Spleen (tissue), 11 donors: ENCODE measurements around the gene ARL15. TPM values are rescaled to one million over a fixed set of nuclear protein-coding genes. Genes with fewer than 3 reads are reported as not detected.
"Not testable (repeated sequence)": the region's sequence is repeated elsewhere in the genome, so short reads cannot be mapped to it uniquely, and the experiment has no call there.

Experiments used
- DNase-seq: peaks from one replicate; pipeline ENCODE4 v3.0.0-alpha.2; 2020
- H3K27ac ChIP-seq, 8 donors: fragments of 200-600 bp; sonication (generic) in 7 of 8; 1 replicate in 4 of 8; 2 replicates in 4 of 8; pipeline versions ENCODE4 v1.5.0 to v1.8.0; 2016 to 2021; ENCODE audit warnings: inconsistent platforms in 4 of 8, mild to moderate bottlenecking in 4 of 8, moderate library complexity in 1 of 8
- H3K27me3 ChIP-seq, 7 donors: fragments of 200-600 bp; sonication (generic) in 6 of 7; replicated peaks in 1 of 7; 1 replicate in 4 of 7; 2 replicates in 3 of 7; pipeline versions ENCODE4 v1.5.0 to v1.8.0; 2016 to 2021; ENCODE audit warnings: inconsistent platforms in 3 of 7, mild to moderate bottlenecking in 1 of 7
- H3K36me3 ChIP-seq, 6 donors: fragments of 200-600 bp; sonication (generic) in 5 of 6; 1 replicate in 4 of 6; 2 replicates in 2 of 6; pipeline versions ENCODE4 v1.5.0 to v1.8.0; 2016 to 2021; ENCODE audit warnings: inconsistent platforms in 2 of 6
- H3K4me1 ChIP-seq, 6 donors: fragments of 200-600 bp; sonication (generic) in 5 of 6; 1 replicate in 3 of 6; 2 replicates in 3 of 6; pipeline versions ENCODE4 v1.5.0 to v1.8.0; 2016 to 2021; ENCODE audit warnings: inconsistent platforms in 3 of 6
- H3K4me3 ChIP-seq, 8 donors: fragments of 200-600 bp; sonication (generic) in 7 of 8; 1 replicate in 4 of 8; 2 replicates in 4 of 8; pipeline versions ENCODE4 v1.5.0 to v1.8.0; 2016 to 2021; ENCODE audit warnings: inconsistent platforms in 4 of 8, mild to moderate bottlenecking in 4 of 8, moderate library complexity in 2 of 8
- H3K9me3 ChIP-seq, 8 donors: fragments of 200-600 bp; sonication (generic) in 7 of 8; 1 replicate in 4 of 8; 2 replicates in 4 of 8; pipeline versions ENCODE4 v1.5.0 to v1.8.0; 2016 to 2021; ENCODE audit warnings: inconsistent platforms in 4 of 8
- CTCF ChIP-seq, 11 experiments: fragments of 200-600 bp in 7 of 11; fragments of 450-650 bp in 4 of 11; sonication (generic) in 4 of 11; IDR thresholded peaks in 8 of 11; conservative IDR thresholded peaks in 3 of 11; 1 replicate in 7 of 11; 2 replicates in 4 of 11; pipeline versions ENCODE4 v1.4.0 to v1.8.0; 2016 to 2021; ENCODE audit warnings: antibody characterized with exemption in 11 of 11, inconsistent platforms in 4 of 11, mild to moderate bottlenecking in 1 of 11
- POLR2A ChIP-seq, 3 donors: fragments of 450-650 bp; IDR thresholded peaks; one replicate each; pipeline ENCODE4 v1.5.1; 2017; ENCODE audit warnings: antibody characterized with exemption in 3 of 3, mild to moderate bottlenecking in 1 of 3
- POLR2AphosphoS5 ChIP-seq, 3 donors: sonication (generic); formaldehyde crosslinking; IDR thresholded peaks; one replicate each; pipeline ENCODE4 v1.5.1; 2017; ENCODE audit warnings: antibody characterized with exemption in 3 of 3
- WGBS, 5 donors: extraction: QIAGEN DNeasy Blood & Tissue Kit in 3 of 5; methylation state at CpG; one replicate each; pipeline versions ENCODE4 v1.1.5 to v1.1.7; 2013 to 2018; 5-methylcytosine and 5-hydroxymethylcytosine counted together
- intact Hi-C: fragments of 100-400 bp; cut with DNase I; formaldehyde crosslinking; loops from one replicate; pipeline ENCODE4 v1.15.0; 2023; ENCODE audit warnings: low total_unique reads
- polyA plus RNA-seq, 3 donors: library from polyadenylated mRNA; stranded (reverse); fragments of 200-250 nt; gene quantifications; one replicate each; pipeline ENCODE4 v1.2.1, GENCODE V29; 2013
- total RNA-seq, 7 donors: library from RNA; depleted of rRNA in 3 of 7; stranded (reverse); fragments of >200 nt in 3 of 7; fragmentation: NEBNext Ultra II Directional in 4 of 7; extraction: Animal tissue kit (Norgen Biotek cat#: 25700) in 4 of 7; gene quantifications; one replicate each; pipeline versions ENCODE4 v1.1.0 to v1.2.1, GENCODE V29; 2016 to 2021
- donor health status: healthy with polysubstance abuse.
- donor health status: DM: no; HTN: no; CAD: no; lungs with moderate emphysema.
- donor health status: DM: no; HTN: no; CAD: no.
- donor health status: Bipolar disorder and iron deficiency.
- donor health status: healthy.
- donor health status: DM: no; HTN: no; CAD: no.
- donor health status: DM: yes; HTN: yes; CAD: no.

ARL15 gene
- total and polyA plus RNA-seq, 10 donors, result 6.3 to 70.2 (median 37.1) TPM

- H3K4me3 ChIP-seq, result no peak overlapping the region
- no peaks in the 10 kb centered on the region for H3K36me3 ChIP-seq
- intact Hi-C loops, result no loop called here
- WGBS, 5 donors, result 91 to 98% (median 95%) methylated on average over 4 of the region's 4 CpGs
- H3K9me3 ChIP-seq, result no peaks in the 10 kb centered on the region
- no peaks in the 10 kb centered on the region for H3K27me3 ChIP-seq
- H3K4me1 ChIP-seq, result no peaks in the 10 kb centered on the region
- TF ChIP-seq POLR2A (IDR thresholded peaks at IDR 0.05) (no peak), POLR2AphosphoS5 (IDR thresholded peaks at IDR 0.05) (no peak), CTCF (IDR thresholded peaks at IDR 0.05 in 8 of 11, conservative IDR thresholded peaks at IDR 0.05 in 3 of 11) (no peak)
- DNase-seq, result no peak
- no peak overlapping the region for H3K27ac ChIP-seq
Observed at GRCh38 chr5:54045077-54045792, 265.1 kb downstream of the ARL15 start.

GRCh38 chr5:54044276-54044675 lies 266.1 kb downstream of the ARL15 start:
- H3K9me3 ChIP-seq, H3K36me3 ChIP-seq, DNase-seq, H3K27ac ChIP-seq, H3K27me3 ChIP-seq, H3K4me3 ChIP-seq, H3K4me1 ChIP-seq, intact Hi-C loops: not testable (repeated sequence)
- 92 to 100% (median 96%) methylated on average over 10 of the region's 10 CpGs for WGBS, 5 donors

- H3K27me3 ChIP-seq, result no peaks in the 10 kb centered on the region
- H3K36me3 ChIP-seq, result no peaks in the 10 kb centered on the region
- WGBS, 5 donors, result 88 to 100% (median 88%) methylated on average over 1 of the region's 1 CpG
- no peak for DNase-seq
- no peak overlapping the region for H3K4me3 ChIP-seq
- intact Hi-C loops, result no loop called here
- no peak overlapping the region for H3K27ac ChIP-seq
- TF ChIP-seq POLR2A (IDR thresholded peaks at IDR 0.05) (no peak), CTCF (IDR thresholded peaks at IDR 0.05 in 8 of 11, conservative IDR thresholded peaks at IDR 0.05 in 3 of 11) (no peak), POLR2AphosphoS5 (IDR thresholded peaks at IDR 0.05) (no peak)
- H3K4me1 ChIP-seq, result no peaks in the 10 kb centered on the region
- H3K9me3 ChIP-seq, result no peaks in the 10 kb centered on the region
Observed at GRCh38 chr5:54040804-54041203, 269.6 kb downstream of the ARL15 start.

- Histone ChIP-seq H3K27ac (no peak overlapping the region), H3K9me3 (no peaks in the 10 kb centered on the region), H3K27me3 (no peaks in the 10 kb centered on the region), H3K4me1 (no peaks in the 10 kb centered on the region), H3K36me3 (no peaks in the 10 kb centered on the region), H3K4me3 (no peak overlapping the region)
- DNase-seq, result no peak
- TF ChIP-seq CTCF (IDR thresholded peaks at IDR 0.05 in 8 of 11, conservative IDR thresholded peaks at IDR 0.05 in 3 of 11) (no peak), POLR2A (IDR thresholded peaks at IDR 0.05) (no peak), POLR2AphosphoS5 (IDR thresholded peaks at IDR 0.05) (no peak)
- intact Hi-C loops, result no loop called here
- 93 to 98% (median 98%) methylated on average over 1 of the region's 1 CpG for WGBS, 5 donors
Observed at GRCh38 chr5:54040018-54040417, 270.4 kb downstream of the ARL15 start.
